Thyroid gland (tissue), 4 donors: ENCODE measurements around the gene AFAP1. TPM values are rescaled to one million over a fixed set of nuclear protein-coding genes. Genes with fewer than 3 reads are reported as not detected.

Source experiments
- DNase-seq, 2 donors: peaks; one replicate each; pipeline ENCODE4 v3.0.0-alpha.2; 2019
- H3K27ac ChIP-seq, 3 donors: fragments of 200-600 bp; sonication (generic); 1 replicate in 2 of 3; 2 replicates in 1 of 3; pipeline ENCODE4 v1.5.1; 2016 to 2019; ENCODE audit warnings: mild to moderate bottlenecking in 1 of 3, moderate library complexity in 1 of 3
- H3K27me3 ChIP-seq: fragments of 200-600 bp; sonication (generic); one replicate; pipeline ENCODE4 v1.5.1; 2019
- H3K36me3 ChIP-seq, 2 donors: fragments of 200-600 bp; sonication (generic); one replicate each; pipeline ENCODE4 v1.5.1; 2016 to 2019
- H3K4me1 ChIP-seq, 2 donors: fragments of 200-600 bp; sonication (generic); one replicate each; pipeline ENCODE4 v1.5.1; 2017 to 2019
- H3K4me3 ChIP-seq, 3 donors: fragments of 200-600 bp; sonication (generic); replicated peaks in 1 of 3; 1 replicate in 2 of 3; 2 replicates in 1 of 3; pipeline ENCODE4 v1.5.1; 2016; ENCODE audit warnings: mild to moderate bottlenecking in 1 of 3
- H3K9me3 ChIP-seq: fragments of 200-600 bp; sonication (generic); one replicate; pipeline ENCODE4 v1.5.1; 2017
- CTCF ChIP-seq, 6 experiments: fragments of 200-600 bp in 3 of 6; fragments of 450-650 bp in 3 of 6; sonication (generic) in 3 of 6; IDR thresholded peaks; one replicate each; pipeline ENCODE4 v1.5.1; 2016 to 2019; ENCODE audit warnings: antibody characterized with exemption in 6 of 6, mild to moderate bottlenecking in 2 of 6, inconsistent platforms in 1 of 6, moderate library complexity in 1 of 6
- POLR2A ChIP-seq, 2 donors: fragments of 450-650 bp; IDR thresholded peaks; one replicate each; pipeline ENCODE4 v1.6.1; 2017; ENCODE audit warnings: antibody characterized with exemption in 2 of 2, mild to moderate bottlenecking in 2 of 2, moderate library complexity in 1 of 2
- WGBS, 2 donors: methylation state at CpG; one replicate each; pipeline ENCODE4 v1.1.5; 2017; 5-methylcytosine and 5-hydroxymethylcytosine counted together
- intact Hi-C: fragments of 100-400 bp; cut with DNase I; formaldehyde crosslinking; loops from one replicate; pipeline ENCODE4 v1.15.1; 2023
- total RNA-seq, 4 donors: library from RNA; depleted of rRNA; stranded (reverse); fragments of >200 nt; gene quantifications; one replicate each; pipeline ENCODE4 v1.2.3, GENCODE V29; 2016

AFAP1 gene
- total RNA-seq, 4 donors from 2014 or later: 12.3 to 33.3 (median 26.2) TPM

GRCh38 chr4:7788193-7788592, 151.5 kb downstream of the AFAP1 start:
- DNase-seq: no peak
- Histone ChIP-seq H3K4me3 (no peak overlapping the region), H3K4me1 (peaks cover 20 to 23% of the 10 kb centered on the region in 2 donors), H3K27ac (peak overlapping the region in 2 of 3 donors; percentile 74 to 92), H3K27me3 (no peaks in the 10 kb centered on the region), H3K9me3 (no peaks in the 10 kb centered on the region), H3K36me3 (no peaks in the 10 kb centered on the region)
- intact Hi-C loops: no loop called here
- 96 to 97% methylated on average over 17 of the region's 17 CpGs for WGBS, 2 donors
- TF ChIP-seq POLR2A (IDR thresholded peaks at IDR 0.05): no peak
- TF ChIP-seq CTCF (IDR thresholded peaks at IDR 0.05): no peak

- peaks cover 20 to 25% of the 10 kb centered on the region in 2 donors for H3K4me1 ChIP-seq
- H3K9me3 ChIP-seq: no peaks in the 10 kb centered on the region
- H3K4me3 ChIP-seq: no peak overlapping the region
- H3K27me3 ChIP-seq: no peaks in the 10 kb centered on the region
- no peak for DNase-seq
- WGBS, 2 donors: 93 to 94% methylated on average over 24 to 29 of the region's 30 CpGs
- H3K36me3 ChIP-seq: no peaks in the 10 kb centered on the region
- TF ChIP-seq POLR2A (IDR thresholded peaks at IDR 0.05) (no peak), CTCF (IDR thresholded peaks at IDR 0.05) (no peak)
- H3K27ac ChIP-seq: peak overlapping the region in 2 of 3 donors; percentile 74 to 92
- intact Hi-C loops: no loop called here
These were observed 151.9 kb downstream of the AFAP1 start for GRCh38 chr4:7787681-7788141.

GRCh38 chr4:7787067-7787466, 152.6 kb downstream of the AFAP1 start:
- peaks cover 20 to 31% of the 10 kb centered on the region in 2 donors for H3K4me1 ChIP-seq
- H3K27me3 ChIP-seq: no peaks in the 10 kb centered on the region
- no peak overlapping the region for H3K4me3 ChIP-seq
- no peaks in the 10 kb centered on the region for H3K36me3 ChIP-seq
- WGBS, 2 donors: 83 to 90% methylated on average over 14 to 15 of the region's 15 CpGs
- H3K27ac ChIP-seq: peak overlapping the region in 1 of 3 donors; percentile 22
- intact Hi-C loops: no loop called here
- no peaks in the 10 kb centered on the region for H3K9me3 ChIP-seq
- TF ChIP-seq CTCF (IDR thresholded peaks at IDR 0.05): no peak
- no peak for TF ChIP-seq POLR2A (IDR thresholded peaks at IDR 0.05)
- no peak for DNase-seq

GRCh38 chr4:7786517-7786916, 153.1 kb downstream of the AFAP1 start:
- intact Hi-C loops: no loop called here
- WGBS, 2 donors: 94 to 97% methylated on average over 10 of the region's 10 CpGs
- Histone ChIP-seq H3K36me3 (no peaks in the 10 kb centered on the region), H3K4me3 (no peak overlapping the region), H3K4me1 (peaks cover 20 to 32% of the 10 kb centered on the region in 2 donors), H3K27me3 (no peaks in the 10 kb centered on the region), H3K9me3 (no peaks in the 10 kb centered on the region), H3K27ac (no peak overlapping the region)
- no peak for DNase-seq
- TF ChIP-seq CTCF (IDR thresholded peaks at IDR 0.05) (no peak), POLR2A (IDR thresholded peaks at IDR 0.05) (no peak)

- intact Hi-C loops: no loop called here
- TF ChIP-seq CTCF (IDR thresholded peaks at IDR 0.05) (no peak), POLR2A (IDR thresholded peaks at IDR 0.05) (no peak)
- peaks cover 20 to 28% of the 10 kb centered on the region in 2 donors for H3K4me1 ChIP-seq
- no peak overlapping the region for H3K4me3 ChIP-seq
- no peak for DNase-seq
- no peaks in the 10 kb centered on the region for H3K9me3 ChIP-seq
- H3K27me3 ChIP-seq: no peaks in the 10 kb centered on the region
- no peaks in the 10 kb centered on the region for H3K36me3 ChIP-seq
- 60 to 65% methylated on average over 10 of the region's 10 CpGs for WGBS, 2 donors
- H3K27ac ChIP-seq: no peak overlapping the region
These were observed 153.6 kb downstream of the AFAP1 start for GRCh38 chr4:7786040-7786439.
